ENCODE data around the gene HSD17B8.

GRCh38 chr6:33248643-33248931 lies 44.1 kb downstream of the HSD17B8 start:
- no peak for TF ChIP-seq SIN3A (IDR thresholded peaks at IDR 0.05; ENCODE audit: borderline replicate concordance, insufficient read depth, low read depth, low read length)
- TF ChIP-seq CTCF (IDR thresholded peaks at IDR 0.05): peak; percentile 73
- no peak for TF ChIP-seq REST (IDR thresholded peaks at IDR 0.05; ENCODE audit: insufficient read depth in 1 of 2, low read depth in 2 of 2, low read length in 1 of 2)
